Large intestine (tissue), 3 donors: ENCODE results near the gene LGALS7. TPM values are rescaled to one million over a fixed set of nuclear protein-coding genes. Genes with fewer than 3 reads are reported as not detected.
"Not testable (repeated sequence)": the region's sequence is repeated elsewhere in the genome, so short reads cannot be mapped to it uniquely, and the experiment has no call there.

ENCODE experiments used
- DNase-seq, 2 donors: peaks; one replicate each; pipeline versions ENCODE4 v3.0.0 to v3.0.0-alpha.2; 2013
- H3K27ac ChIP-seq: one replicate; pipeline ENCODE4 v1.5.1; 2013; ENCODE audit warnings: low read length
- H3K27me3 ChIP-seq: 2 replicates; pipeline ENCODE4 v1.6.1; 2013; ENCODE audit warnings: low read length; ENCODE audit not compliant: control insufficient read depth, insufficient read depth
- H3K36me3 ChIP-seq: 2 replicates; pipeline ENCODE4 v1.6.1; 2013; ENCODE audit warnings: low read length; ENCODE audit not compliant: control insufficient read depth, insufficient read depth
- H3K4me1 ChIP-seq: one replicate; pipeline ENCODE4 v1.6.1; 2013; ENCODE audit warnings: low read length; ENCODE audit not compliant: control insufficient read depth, insufficient read depth
- H3K4me3 ChIP-seq: one replicate; pipeline ENCODE4 v1.5.1; 2013; ENCODE audit warnings: low read length
- H3K9me3 ChIP-seq: one replicate; pipeline ENCODE4 v1.6.1; 2013; ENCODE audit warnings: mild to moderate bottlenecking, low read depth, low read length, moderate library complexity; ENCODE audit not compliant: control insufficient read depth
- WGBS: methylation state at CpG from one replicate; pipeline ENCODE4 v1.1.5; 2013; ENCODE audit warnings: low lambda C conversion rate; ENCODE audit not compliant: insufficient coverage; 5-methylcytosine and 5-hydroxymethylcytosine counted together
- polyA plus RNA-seq: library from polyadenylated mRNA; unstranded; fragments of 120-200 nt; gene quantifications from one replicate; pipeline ENCODE4 v1.2.1, GENCODE V29; 2013

Gene LGALS7
- polyA plus RNA-seq, 1 donor, result 5.6 TPM

- WGBS, result no CpG with 5 or more reads among the region's 17 CpGs
- Histone ChIP-seq H3K27ac (no peak within 1 kb of the TSS), H3K36me3 (no peaks in the 10 kb centered on the region), H3K27me3 (no peaks in the 10 kb centered on the region), H3K4me1 (peaks cover 11% of the 10 kb centered on the region), H3K9me3 (peaks cover 3% of the 10 kb centered on the region), H3K4me3 (no peak within 1 kb of the TSS)
- DNase-seq, result peak in 1 of 2 donors; percentile 49
Measured at GRCh38 chr19:38788478-38789243, 15.3 kb upstream of the LGALS7 start, which contains the start of gene LGALS7B. Gene LGALS7B (plus strand): TSS chr19:38789200. CDS start chr19:38789227, 27 bp downstream.

GRCh38 chr19:38786572-38787265 is 13.4 kb upstream of the LGALS7 start:
- H3K9me3 ChIP-seq, result no peaks in the 10 kb centered on the region
- no peak overlapping the region for H3K27ac ChIP-seq
- DNase-seq, result no peak
- H3K36me3 ChIP-seq, result no peaks in the 10 kb centered on the region
- H3K4me3 ChIP-seq, result no peak overlapping the region
- H3K4me1 ChIP-seq, result no peaks in the 10 kb centered on the region
- H3K27me3 ChIP-seq, result no peaks in the 10 kb centered on the region
- no CpG with 5 or more reads among the region's 11 CpGs for WGBS

GRCh38 chr19:38786061-38786460 is 12.7 kb upstream of the LGALS7 start:
- H3K36me3 ChIP-seq, H3K9me3 ChIP-seq, H3K4me1 ChIP-seq, H3K27ac ChIP-seq, H3K27me3 ChIP-seq, H3K4me3 ChIP-seq, DNase-seq: not testable (repeated sequence)
- no CpG with 5 or more reads among the region's 3 CpGs for WGBS

- no peak overlapping the region for H3K4me3 ChIP-seq
- no peaks in the 10 kb centered on the region for H3K27me3 ChIP-seq
- no peak overlapping the region for H3K27ac ChIP-seq
- no peaks in the 10 kb centered on the region for H3K9me3 ChIP-seq
- H3K36me3 ChIP-seq, result no peaks in the 10 kb centered on the region
- no CpG with 5 or more reads among the region's 7 CpGs for WGBS
- DNase-seq, result no peak
- H3K4me1 ChIP-seq, result no peaks in the 10 kb centered on the region
Measured at GRCh38 chr19:38785187-38785699, 11.9 kb upstream of the LGALS7 start.

GRCh38 chr19:38784224-38784623 is 10.9 kb upstream of the LGALS7 start:
- Histone ChIP-seq H3K27ac (peak overlapping the region; percentile 24), H3K27me3 (no peaks in the 10 kb centered on the region), H3K36me3 (no peaks in the 10 kb centered on the region), H3K4me3 (no peak overlapping the region), H3K9me3 (no peaks in the 10 kb centered on the region), H3K4me1 (no peaks in the 10 kb centered on the region)
- DNase-seq, result peak; percentile 48 to 73
- 8% methylated on average over 2 of the region's 3 CpGs for WGBS

- H3K27me3 ChIP-seq, H3K36me3 ChIP-seq, H3K4me3 ChIP-seq, H3K27ac ChIP-seq, H3K9me3 ChIP-seq, DNase-seq, H3K4me1 ChIP-seq: not testable (repeated sequence)
- WGBS, result no CpG with 5 or more reads among the region's 13 CpGs
Measured at GRCh38 chr19:38782212-38782611, 8.9 kb upstream of the LGALS7 start.

- no peaks in the 10 kb centered on the region for H3K4me1 ChIP-seq
- no peak overlapping the region for H3K4me3 ChIP-seq
- peak in 1 of 2 donors; percentile 34 for DNase-seq
- no peaks in the 10 kb centered on the region for H3K36me3 ChIP-seq
- 33% methylated on average over 2 of the region's 7 CpGs for WGBS
- H3K9me3 ChIP-seq, result no peaks in the 10 kb centered on the region
- no peaks in the 10 kb centered on the region for H3K27me3 ChIP-seq
- H3K27ac ChIP-seq, result no peak overlapping the region
Measured at GRCh38 chr19:38781058-38781457, 7.7 kb upstream of the LGALS7 start.

GRCh38 chr19:38780443-38780842 is 7.1 kb upstream of the LGALS7 start:
- Histone ChIP-seq H3K36me3 (no peaks in the 10 kb centered on the region), H3K9me3 (no peaks in the 10 kb centered on the region), H3K4me3 (no peak overlapping the region), H3K4me1 (no peaks in the 10 kb centered on the region), H3K27ac (no peak overlapping the region), H3K27me3 (no peaks in the 10 kb centered on the region)
- DNase-seq, result no peak
- WGBS, result no CpG with 5 or more reads among the region's 7 CpGs

GRCh38 chr19:38778733-38779132 is 5.4 kb upstream of the LGALS7 start:
- Histone ChIP-seq H3K4me1 (no peaks in the 10 kb centered on the region), H3K27me3 (no peaks in the 10 kb centered on the region), H3K9me3 (no peaks in the 10 kb centered on the region), H3K36me3 (no peaks in the 10 kb centered on the region), H3K4me3 (no peak overlapping the region), H3K27ac (no peak overlapping the region)
- no CpG with 5 or more reads among the region's 7 CpGs for WGBS
- no peak for DNase-seq

GRCh38 chr19:38774181-38774950 is 1.0 kb upstream of the LGALS7 start:
- H3K4me3 ChIP-seq, result no peak overlapping the region
- DNase-seq, result no peak
- H3K27ac ChIP-seq, result no peak overlapping the region
- peaks cover 7% of the 10 kb centered on the region for H3K4me1 ChIP-seq
- H3K9me3 ChIP-seq, result peaks cover 4% of the 10 kb centered on the region
- 100% methylated on average over 2 of the region's 13 CpGs for WGBS
- H3K36me3 ChIP-seq, result no peaks in the 10 kb centered on the region
- no peaks in the 10 kb centered on the region for H3K27me3 ChIP-seq
